Activated B cell treated with CpG ODN at 0.5 μM for 24 hours (primary cell): Measurements from ENCODE around the gene BAMBI. TPM values are rescaled to one million over a fixed set of nuclear protein-coding genes. Genes with fewer than 3 reads are reported as not detected.

Experiments used
- ATAC-seq: fragments of 200-7000 bp; cut with Tn5 transposase; one replicate; pipeline ENCODE4 v1.10.0; 2021; ENCODE audit warnings: low read depth, mild to moderate bottlenecking, moderate library complexity
- CTCF ChIA-PET: fragments of 350-600 bp; sonication (Branson Sonifier 250); formaldehyde crosslinking; loops from one replicate; lab custom pipeline; 2021; ENCODE audit warnings: antibody characterized with exemption; lab: Charles Lee
- POLR2A ChIA-PET: fragments of 350-600 bp; sonication (Branson Sonifier 250); formaldehyde crosslinking; loops from one replicate; lab custom pipeline; 2021; ENCODE audit warnings: antibody characterized with exemption; lab: Charles Lee
- DNase-seq: peaks from one replicate; pipeline ENCODE4 v3.0.0; 2022
- H3K27ac Mint-ChIP-seq: one replicate; pipeline ENCODE4 v1.8.0; 2020; ENCODE audit warnings: mixed read lengths
- H3K27me3 Mint-ChIP-seq: one replicate; pipeline ENCODE4 v1.8.0; 2021; ENCODE audit warnings: mixed read lengths
- H3K36me3 Mint-ChIP-seq: one replicate; pipeline ENCODE4 v1.8.0; 2021; ENCODE audit warnings: low read depth, mixed read lengths
- H3K4me1 Mint-ChIP-seq: one replicate; pipeline ENCODE4 v1.8.0; 2021; ENCODE audit warnings: mixed read lengths
- H3K4me3 Mint-ChIP-seq: one replicate; pipeline ENCODE4 v1.8.0; 2020; ENCODE audit warnings: mild to moderate bottlenecking, mixed read lengths
- H3K9me3 Mint-ChIP-seq: one replicate; pipeline ENCODE4 v1.8.0; 2020; ENCODE audit warnings: mixed read lengths
- intact Hi-C: fragments of 100-400 bp; cut with micrococcal nuclease; formaldehyde crosslinking; loops from one replicate; pipeline ENCODE4 v1.15.1; 2024
- total RNA-seq: library from RNA; stranded (reverse); gene quantifications from 2 replicates; pipeline ENCODE4 v1.2.3, GENCODE V29; 2022
- TF ChIP-seq, protein P1 (sequence below): fragments of 200-600 bp; IDR thresholded peaks from one replicate; pipeline ENCODE4 v1.8.0; 2022; ENCODE audit warnings: antibody characterized with exemption, mild to moderate bottlenecking

Gene BAMBI
- total RNA-seq, 1 donor from 2014 or later = 0.16 TPM

DNA sequence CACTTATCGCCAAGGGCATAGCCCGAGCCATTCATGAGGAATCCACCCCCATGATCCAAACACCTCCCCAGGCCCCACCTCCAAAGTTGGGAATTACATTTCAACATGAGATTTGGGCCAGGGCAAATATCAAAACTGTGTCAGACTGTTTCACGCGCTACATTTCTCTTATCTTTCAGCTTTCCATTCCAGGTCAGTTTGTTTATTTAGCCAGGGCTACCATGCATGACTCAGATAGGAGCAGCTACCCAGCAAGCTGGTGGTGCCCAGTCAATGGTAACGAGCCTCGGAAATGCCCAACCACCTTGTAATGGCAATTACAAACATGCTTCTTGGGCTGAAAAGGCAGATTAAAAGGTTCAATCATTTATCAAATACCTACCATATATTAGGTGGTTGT is 43.6 kb upstream of the BAMBI start:
- Mint-ChIP-seq H3K4me1 (no peaks in the 10 kb centered on the region), H3K9me3 (peaks cover 6% of the 10 kb centered on the region), H3K27ac (no peak overlapping the region), H3K27me3 (peaks cover 16% of the 10 kb centered on the region), H3K4me3 (no peak overlapping the region), H3K36me3 (no peaks in the 10 kb centered on the region)
- ChIA-PET POLR2A (no interaction called here), CTCF (no interaction called here)
- intact Hi-C loops = no loop called here
- TF ChIP-seq, protein P1, sequence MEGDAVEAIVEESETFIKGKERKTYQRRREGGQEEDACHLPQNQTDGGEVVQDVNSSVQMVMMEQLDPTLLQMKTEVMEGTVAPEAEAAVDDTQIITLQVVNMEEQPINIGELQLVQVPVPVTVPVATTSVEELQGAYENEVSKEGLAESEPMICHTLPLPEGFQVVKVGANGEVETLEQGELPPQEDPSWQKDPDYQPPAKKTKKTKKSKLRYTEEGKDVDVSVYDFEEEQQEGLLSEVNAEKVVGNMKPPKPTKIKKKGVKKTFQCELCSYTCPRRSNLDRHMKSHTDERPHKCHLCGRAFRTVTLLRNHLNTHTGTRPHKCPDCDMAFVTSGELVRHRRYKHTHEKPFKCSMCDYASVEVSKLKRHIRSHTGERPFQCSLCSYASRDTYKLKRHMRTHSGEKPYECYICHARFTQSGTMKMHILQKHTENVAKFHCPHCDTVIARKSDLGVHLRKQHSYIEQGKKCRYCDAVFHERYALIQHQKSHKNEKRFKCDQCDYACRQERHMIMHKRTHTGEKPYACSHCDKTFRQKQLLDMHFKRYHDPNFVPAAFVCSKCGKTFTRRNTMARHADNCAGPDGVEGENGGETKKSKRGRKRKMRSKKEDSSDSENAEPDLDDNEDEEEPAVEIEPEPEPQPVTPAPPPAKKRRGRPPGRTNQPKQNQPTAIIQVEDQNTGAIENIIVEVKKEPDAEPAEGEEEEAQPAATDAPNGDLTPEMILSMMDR = no peak
- DNase-seq (no peak), ATAC-seq (no peak)

DNA sequence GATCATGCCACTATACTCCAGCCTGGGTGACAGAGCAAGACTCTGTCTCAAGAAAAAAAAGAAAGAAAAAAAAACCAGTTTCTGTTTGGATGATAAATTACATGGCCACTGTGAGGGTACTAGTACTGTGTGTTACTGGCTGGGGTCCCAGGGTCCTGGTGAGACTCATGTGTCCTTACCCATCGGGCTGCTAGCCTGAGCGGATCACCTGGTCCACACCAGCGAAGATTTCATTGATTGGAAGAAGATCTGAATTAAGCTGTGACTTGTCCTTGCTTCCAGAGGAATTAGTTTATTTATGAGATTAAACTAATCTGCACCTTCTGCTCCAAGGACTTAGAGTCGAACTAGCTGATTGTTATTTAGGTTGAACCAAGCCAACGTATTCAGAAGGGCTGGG is 40.0 kb upstream of the BAMBI start:
- Mint-ChIP-seq H3K4me3 (no peak overlapping the region), H3K9me3 (peaks cover 7% of the 10 kb centered on the region), H3K36me3 (no peaks in the 10 kb centered on the region), H3K27ac (no peak overlapping the region), H3K4me1 (no peaks in the 10 kb centered on the region), H3K27me3 (peaks cover 10% of the 10 kb centered on the region)
- TF ChIP-seq, protein P1 = no peak
- intact Hi-C loops = no loop called here
- CTCF ChIA-PET = interaction anchor here (0.7 kb wide), 1 partner anchor 17 kb away, joined by 4 read pairs; no protein-coding TSS in a partner anchor
- POLR2A ChIA-PET = no interaction called here
- ATAC-seq (no peak), DNase-seq (no peak)

DNA sequence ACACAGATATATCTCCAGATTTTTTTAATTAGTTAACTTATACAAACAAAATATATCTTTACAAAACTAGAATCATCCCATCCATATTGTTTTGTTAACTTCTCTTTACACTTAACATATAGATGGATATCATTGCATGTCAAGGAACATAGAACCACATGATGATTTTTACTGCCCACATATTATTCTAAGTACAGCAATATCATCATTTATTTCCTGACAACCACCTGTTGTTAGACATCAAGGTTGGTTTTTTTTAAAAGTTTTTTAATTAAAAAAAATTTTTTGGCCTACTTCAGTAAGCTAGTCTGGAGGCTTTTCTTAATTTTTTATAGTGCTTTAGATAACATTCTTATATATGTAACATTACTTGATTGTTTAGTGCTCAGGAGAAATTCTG is 38.9 kb upstream of the BAMBI start:
- H3K27me3 Mint-ChIP-seq = peaks cover 10% of the 10 kb centered on the region
- no peak for DNase-seq
- H3K9me3 Mint-ChIP-seq = peaks cover 7% of the 10 kb centered on the region
- no peak for ATAC-seq
- no peaks in the 10 kb centered on the region for H3K4me1 Mint-ChIP-seq
- no peaks in the 10 kb centered on the region for H3K36me3 Mint-ChIP-seq
- TF ChIP-seq, protein P1 = no peak
- ChIA-PET CTCF (no interaction called here), POLR2A (no interaction called here)
- no peak overlapping the region for H3K27ac Mint-ChIP-seq
- no peak overlapping the region for H3K4me3 Mint-ChIP-seq
- intact Hi-C loops = no loop called here

DNA sequence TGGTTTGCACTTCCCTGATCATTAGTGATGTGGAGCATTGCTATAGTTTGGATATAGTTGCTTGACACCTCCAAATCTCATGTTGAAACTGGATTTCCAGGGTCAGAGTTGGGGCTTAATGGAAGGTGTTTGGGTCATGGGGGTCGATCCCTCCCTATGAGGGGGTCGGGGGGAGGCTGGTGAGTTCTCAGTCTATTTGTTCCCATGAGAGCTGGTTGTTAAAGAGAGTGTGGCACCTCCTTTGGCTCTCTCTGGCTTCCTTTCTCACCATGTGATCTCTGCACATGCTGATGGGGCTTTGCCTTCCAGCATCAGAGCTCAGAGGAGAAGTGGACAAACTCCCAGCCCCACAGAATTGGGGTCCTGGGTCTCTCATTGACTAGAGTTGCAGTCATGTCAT is 36.8 kb upstream of the BAMBI start:
- H3K27me3 Mint-ChIP-seq = peaks cover 6% of the 10 kb centered on the region

DNA sequence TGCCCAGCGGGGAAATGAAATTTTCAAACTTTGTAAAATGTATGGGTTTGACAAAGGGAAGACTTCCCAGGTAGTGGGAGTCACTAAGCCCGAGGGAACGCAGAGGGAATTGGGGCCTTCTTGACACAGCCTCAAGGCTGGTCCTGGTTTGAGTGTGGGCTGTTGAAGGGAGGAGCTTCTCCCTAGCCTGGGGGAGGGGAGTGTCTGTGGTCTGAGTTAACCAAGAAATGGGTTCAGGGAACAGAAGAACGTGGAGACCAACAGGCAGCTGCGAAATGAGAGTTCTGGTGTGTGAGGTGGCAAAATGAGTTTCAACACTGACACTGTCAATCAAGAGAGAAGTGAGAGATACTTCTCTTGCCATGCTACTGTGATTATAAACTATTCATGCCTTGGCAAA is 32.7 kb upstream of the BAMBI start:
- no peaks in the 10 kb centered on the region for H3K36me3 Mint-ChIP-seq
- no peak overlapping the region for H3K27ac Mint-ChIP-seq

More for the DNA sequence above, 36.8 kb upstream of the BAMBI start:
- POLR2A ChIA-PET = interaction anchor here (0.5 kb wide), 1 partner anchor 9 kb away, joined by 7 read pairs; no protein-coding TSS in a partner anchor
- CTCF ChIA-PET = no interaction called here
- Mint-ChIP-seq H3K27ac (no peak overlapping the region), H3K4me1 (no peaks in the 10 kb centered on the region), H3K36me3 (no peaks in the 10 kb centered on the region), H3K4me3 (no peak overlapping the region), H3K9me3 (peaks cover 7% of the 10 kb centered on the region)
- ATAC-seq (no peak), DNase-seq (no peak)
- TF ChIP-seq, protein P1 = no peak
- intact Hi-C loops = no loop called here

More for the DNA sequence above, 32.7 kb upstream of the BAMBI start:
- Mint-ChIP-seq H3K4me3 (no peak overlapping the region), H3K4me1 (no peaks in the 10 kb centered on the region), H3K9me3 (peaks cover 6% of the 10 kb centered on the region), H3K27me3 (peaks cover 6% of the 10 kb centered on the region)
- intact Hi-C loops = no loop called here
- ATAC-seq (no peak), DNase-seq (no peak)
- CTCF ChIA-PET = interaction anchor here (2.2 kb wide), 1 partner anchor 19 kb away, joined by 6 read pairs; no protein-coding TSS in a partner anchor
- POLR2A ChIA-PET = no interaction called here
- TF ChIP-seq, protein P1 = no peak
